A549 (cell line): Measurements from ENCODE around the gene MMP15. TPM values are rescaled to one million over a fixed set of nuclear protein-coding genes. Genes with fewer than 3 reads are reported as not detected.

Experiments used
- ATAC-seq, 2 experiments: fragments of 200-7000 bp in 1 of 2; fragments of >200 bp in 1 of 2; cut with Nextera tagmentation in 1 of 2; cut with Tn5 transposase in 1 of 2; 3 replicates each; pipeline versions ENCODE4 v1.8.0 to v1.9.1; 2018 to 2020; ENCODE audit warnings: mild to moderate bottlenecking in 1 of 2, moderate library complexity in 1 of 2
- CTCF ChIA-PET: fragments of 300-600 bp; sonication (Branson Sonifier 250); formaldehyde crosslinking; extraction: SDS; loops from one replicate; lab custom pipeline; 2021; ENCODE audit warnings: antibody characterized with exemption, inconsistent platforms; lab: Yijun Ruan, JAX
- POLR2A ChIA-PET: fragments of 350-600 bp; formaldehyde crosslinking; extraction: SDS; loops from one replicate; lab custom pipeline; 2021; ENCODE audit warnings: antibody characterized with exemption, inconsistent platforms; lab: Yijun Ruan, JAX
- DNase-seq, 2 experiments: peaks; one replicate each; pipeline versions ENCODE4 v3.0.0 to v3.0.0-alpha.2; 2011 to 2016; ENCODE audit warnings: low read depth in 1 of 2, low spot score in 1 of 2
- FAIRE-seq: peaks from 2 replicates; lab custom pipeline; 2011; peaks lifted over from hg19 to GRCh38; lab: Jason Lieb, UNC
- H3K27ac ChIP-seq, 2 experiments: fragments of >200 bp; sonication (Bioruptor Twin); formaldehyde crosslinking; 3 replicates each; pipeline ENCODE4 v1.5.1; 2016 to 2017
- H3K4me1 ChIP-seq: fragments of >200 bp; sonication (Bioruptor Twin); formaldehyde crosslinking; 3 replicates; pipeline ENCODE4 v1.6.1; 2016
- H3K4me2 ChIP-seq: fragments of >200 bp; sonication (Bioruptor Twin); formaldehyde crosslinking; 3 replicates; pipeline ENCODE4 v1.6.1; 2016
- H3K4me3 ChIP-seq: fragments of >200 bp; sonication (Bioruptor Twin); formaldehyde crosslinking; 3 replicates; pipeline ENCODE4 v1.5.1; 2016
- H3K9me3 ChIP-seq: fragments of >200 bp; sonication (Bioruptor Twin); formaldehyde crosslinking; 3 replicates; pipeline ENCODE4 v1.6.1; 2016
- ATOH8 ChIP-seq: fragments of 250-450 bp; sonication (Bioruptor Pico); IDR thresholded peaks from 2 replicates; pipeline ENCODE4 v1.5.0; 2020; ENCODE audit warnings: low read depth, mild to moderate bottlenecking, moderate library complexity
- BCL3 ChIP-seq: fragments of >200 bp; sonication (Bioruptor Twin); formaldehyde crosslinking; IDR thresholded peaks from 3 replicates; pipeline ENCODE4 v1.6.1; 2016
- CBX2 ChIP-seq: fragments of 200-600 bp; sonication (generic); IDR thresholded peaks from 2 replicates; pipeline ENCODE4 v1.6.1; 2016; ENCODE audit warnings: low read depth, mild to moderate bottlenecking, borderline replicate concordance
- CBX8 ChIP-seq: fragments of 200-600 bp; sonication (generic); IDR thresholded peaks from 2 replicates; pipeline ENCODE4 v1.6.1; 2016
- CHD4 ChIP-seq: fragments of 200-600 bp; sonication (generic); IDR thresholded peaks from 2 replicates; pipeline ENCODE4 v1.6.1; 2016; ENCODE audit warnings: antibody characterized with exemption, mild to moderate bottlenecking, borderline replicate concordance
- EHF ChIP-seq: fragments of 250-450 bp; sonication (Bioruptor Pico); IDR thresholded peaks from 2 replicates; pipeline ENCODE4 v1.5.0; 2020; ENCODE audit warnings: mild to moderate bottlenecking
- ELK1 ChIP-seq: fragments of 150-350 bp; IDR thresholded peaks from 2 replicates; pipeline ENCODE4 v1.6.1; 2014; ENCODE audit warnings: low read depth, mild to moderate bottlenecking, low read length
- EP300 ChIP-seq, 2 experiments: fragments of >200 bp; sonication (Bioruptor Twin); formaldehyde crosslinking; IDR thresholded peaks; 2 replicates in 1 of 2; 3 replicates in 1 of 2; pipeline ENCODE4 v1.6.1; 2016 to 2017
- ESRRA ChIP-seq: fragments of 150-350 bp; IDR thresholded peaks from 2 replicates; pipeline ENCODE4 v1.6.1; 2014; ENCODE audit warnings: mild to moderate bottlenecking, low read length, borderline replicate concordance
- FOXS1 ChIP-seq: fragments of 250-450 bp; sonication (Bioruptor Pico); IDR thresholded peaks from 2 replicates; pipeline ENCODE4 v1.5.0; 2020; ENCODE audit warnings: mild to moderate bottlenecking, moderate library complexity
- HEYL ChIP-seq: fragments of 250-450 bp; sonication (Bioruptor Pico); IDR thresholded peaks from 2 replicates; pipeline ENCODE4 v1.8.0; 2021; ENCODE audit warnings: mild to moderate bottlenecking, moderate library complexity
- HMGXB4 ChIP-seq: fragments of 250-450 bp; sonication (Bioruptor Pico); IDR thresholded peaks from 2 replicates; pipeline ENCODE4 v1.5.0; 2021; ENCODE audit warnings: mild to moderate bottlenecking, moderate library complexity, borderline replicate concordance
- HOXA7 ChIP-seq: fragments of 250-450 bp; sonication (Bioruptor Pico); IDR thresholded peaks from 2 replicates; pipeline ENCODE4 v1.5.0; 2020; ENCODE audit warnings: mild to moderate bottlenecking, moderate library complexity
- JUN ChIP-seq, 2 experiments: fragments of >200 bp; sonication (Bioruptor Twin); formaldehyde crosslinking; IDR thresholded peaks; 2 replicates in 1 of 2; 3 replicates in 1 of 2; pipeline ENCODE4 v1.6.1; 2016 to 2017
- KDM1A ChIP-seq: fragments of 200-600 bp; sonication (generic); IDR thresholded peaks from 2 replicates; pipeline ENCODE4 v1.6.1; 2016; ENCODE audit warnings: low read depth, mild to moderate bottlenecking
- KDM5A ChIP-seq: fragments of 200-600 bp; sonication (generic); IDR thresholded peaks from 2 replicates; pipeline ENCODE4 v1.6.1; 2016; ENCODE audit warnings: antibody characterized with exemption, mild to moderate bottlenecking
- MAX ChIP-seq: IDR thresholded peaks from 2 replicates; pipeline ENCODE4 v1.6.1; 2012
- MYC ChIP-seq: IDR thresholded peaks from 2 replicates; pipeline ENCODE4 v1.6.1; 2012; ENCODE audit warnings: mild to moderate bottlenecking, inconsistent platforms, low read length, improper control_type of control experiment, borderline replicate concordance
- NFE2L2 ChIP-seq: fragments of 150-350 bp; conservative IDR thresholded peaks from 2 replicates; pipeline ENCODE4 v1.6.1; 2014; ENCODE audit warnings: low read length
- NR3C1 ChIP-seq: fragments of >200 bp; sonication (Bioruptor Twin); formaldehyde crosslinking; IDR thresholded peaks from 3 replicates; pipeline ENCODE4 v1.6.1; 2017
- PBX3 ChIP-seq: IDR thresholded peaks from 2 replicates; pipeline ENCODE4 v1.6.1; 2012
- POLR2A ChIP-seq: IDR thresholded peaks from 2 replicates; pipeline ENCODE4 v1.6.1; 2012; ENCODE audit warnings: mild to moderate bottlenecking, low read length
- RAD21 ChIP-seq, 2 experiments: fragments of >200 bp in 1 of 2; sonication (Bioruptor Twin) in 1 of 2; formaldehyde crosslinking in 1 of 2; IDR thresholded peaks in 1 of 2; conservative IDR thresholded peaks in 1 of 2; 2 replicates in 1 of 2; 3 replicates in 1 of 2; pipeline ENCODE4 v1.6.1; 2012 to 2018; ENCODE audit warnings: inconsistent platforms in 1 of 2
- RFX5 ChIP-seq: fragments of 450-650 bp; IDR thresholded peaks from 2 replicates; pipeline ENCODE4 v1.7.1; 2014; ENCODE audit warnings: antibody characterized with exemption, mild to moderate bottlenecking, moderate library complexity
- RNF2 ChIP-seq: fragments of 200-600 bp; sonication (generic); IDR thresholded peaks from 2 replicates; pipeline ENCODE4 v1.6.1; 2016; ENCODE audit warnings: low read depth, mild to moderate bottlenecking, antibody characterized with exemption, moderate library complexity, borderline replicate concordance
- SMC3 ChIP-seq: fragments of >200 bp; sonication (Bioruptor Twin); formaldehyde crosslinking; IDR thresholded peaks from 3 replicates; pipeline ENCODE4 v1.6.1; 2018; ENCODE audit warnings: inconsistent platforms
- ZFP36 ChIP-seq: fragments of 450-650 bp; IDR thresholded peaks from 2 replicates; pipeline ENCODE4 v1.6.1; 2014; ENCODE audit warnings: borderline replicate concordance; ENCODE audit not compliant: partially characterized antibody
- WGBS: methylation state at CpG from one replicate; pipeline ENCODE4 v1.1.6; 2017; ENCODE audit errors: missing lambda C conversion rate; 5-methylcytosine and 5-hydroxymethylcytosine counted together
- polyA plus RNA-seq, 4 experiments: library from polyadenylated mRNA; depleted of rRNA in 3 of 4; stranded (reverse); fragments of >200 nt; fragmentation: RNase III in 1 of 4; extraction: RNeasy Plus Mini Kit Qiagen cat#74134 plus additional on column Dnase treatment in 1 of 4; gene quantifications; 2 replicates in 3 of 4; 3 replicates in 1 of 4; pipeline ENCODE4 v1.2.3, GENCODE V29; 2011 to 2017

The MMP15 gene
- polyA plus RNA-seq, 2 of the 4 experiments (the other 2 are of a cell fraction): 4.3 to 11.2 TPM

- DNase-seq (no peak), FAIRE-seq (no peak), ATAC-seq (no peak)
- 88% methylated on average over 6 of the region's 6 CpGs for WGBS
- CTCF ChIA-PET: interaction anchor here (0.8 to 3.9 kb wide), 5 partner anchors 45 to 98 kb away, joined by 3 to 27 read pairs (median 3); no protein-coding TSS in a partner anchor
- H3K4me1 ChIP-seq: peaks cover 17% of the 10 kb centered on the region; the same call in 2 of the 3 replicates
- POLR2A ChIA-PET: no interaction called here
- no peak overlapping the region for H3K4me2 ChIP-seq
- no peak overlapping the region for H3K4me3 ChIP-seq
- H3K9me3 ChIP-seq: no peaks in the 10 kb centered on the region
- TF ChIP-seq KDM1A (no peak), KDM5A (no peak), BCL3 (no peak), HOXA7 (CRISPR knock-in tag) (no peak), FOXS1 (no peak), CHD4 (no peak), POLR2A (no peak), MYC (no peak), HEYL (no peak), RAD21 (conservative IDR thresholded peaks at IDR 0.05 in 1 of 2, IDR thresholded peaks at IDR 0.05 in 1 of 2) (no peak), CBX2 (no peak), RFX5 (no peak), RNF2 (no peak), MAX (no peak), JUN (IDR thresholded peaks at IDR 0.05) (no peak)
- H3K27ac ChIP-seq: no peak overlapping the region
These were observed 3.1 kb downstream of the MMP15 start for GRCh38 chr16:58028541-58029070.

GRCh38 chr16:58029410-58029809 lies 3.9 kb downstream of the MMP15 start:
- no peak overlapping the region for H3K4me3 ChIP-seq

More at GRCh38 chr16:58029410-58029809, 3.9 kb downstream of the MMP15 start:
- Histone ChIP-seq H3K4me1 (peaks cover 17% of the 10 kb centered on the region; the same call in 2 of the 3 replicates), H3K27ac (no peak overlapping the region), H3K4me2 (no peak overlapping the region)
- CTCF ChIA-PET: interaction anchor here (0.8 to 3.9 kb wide), 2 partner anchors 92 to 97 kb away, joined by 3 to 27 read pairs; no protein-coding TSS in a partner anchor
- POLR2A ChIA-PET: no interaction called here
- no peak for FAIRE-seq
- no peak for DNase-seq
- no peak for TF ChIP-seq MAX
- TF ChIP-seq MYC: no peak
- TF ChIP-seq ESRRA: no peak
- no peak for TF ChIP-seq POLR2A
- no peak for TF ChIP-seq SMC3
- no peak for TF ChIP-seq BCL3
- no peak for TF ChIP-seq ZFP36
- TF ChIP-seq ELK1: no peak
- no peak for TF ChIP-seq NR3C1
- no peak for TF ChIP-seq RFX5
- no peak for TF ChIP-seq HMGXB4 (CRISPR knock-in tag)
- no peak for TF ChIP-seq NFE2L2
- TF ChIP-seq EHF (CRISPR knock-in tag): no peak
- TF ChIP-seq EP300 (IDR thresholded peaks at IDR 0.05): no peak
- TF ChIP-seq CBX8: no peak
- TF ChIP-seq ATOH8 (CRISPR knock-in tag): no peak
- TF ChIP-seq PBX3: no peak
- TF ChIP-seq, all 56 proteins: peak for 0
- ATAC-seq: no peak
- 67% methylated on average over 2 of the region's 2 CpGs for WGBS
- no peaks in the 10 kb centered on the region for H3K9me3 ChIP-seq
